Left lung (tissue), 10 donors: Measurements from ENCODE around the gene RABEP1. TPM values are rescaled to one million over a fixed set of nuclear protein-coding genes. Genes with fewer than 3 reads are reported as not detected.

Source experiments
- ATAC-seq: fragments of 200-7000 bp; cut with Tn5 transposase; one replicate; pipeline ENCODE4 v1.9.1; 2020; ENCODE audit warnings: moderate library complexity
- DNase-seq, 4 donors: peaks; one replicate each; pipeline ENCODE4 v3.0.0-alpha.2; 2013 to 2020
- H3K27ac ChIP-seq, 2 donors: fragments of 200-600 bp; sonication (generic) in 1 of 2; one replicate each; pipeline versions ENCODE4 v1.5.0 to v1.8.0; 2020 to 2021
- H3K27me3 ChIP-seq, 2 donors: fragments of 200-600 bp; sonication (generic) in 1 of 2; one replicate each; pipeline versions ENCODE4 v1.5.0 to v1.8.0; 2020 to 2021
- H3K36me3 ChIP-seq, 2 donors: fragments of 200-600 bp; sonication (generic) in 1 of 2; one replicate each; pipeline versions ENCODE4 v1.5.0 to v1.8.0; 2020 to 2021
- H3K4me1 ChIP-seq, 2 donors: fragments of 200-600 bp; one replicate each; pipeline ENCODE4 v1.8.0; 2021
- H3K4me3 ChIP-seq, 2 donors: fragments of 200-600 bp; sonication (generic) in 1 of 2; one replicate each; pipeline versions ENCODE4 v1.5.0 to v1.8.0; 2020 to 2021; ENCODE audit warnings: mild to moderate bottlenecking in 1 of 2
- H3K9me3 ChIP-seq, 2 donors: fragments of 200-600 bp; sonication (generic) in 1 of 2; one replicate each; pipeline versions ENCODE4 v1.5.0 to v1.8.0; 2020 to 2021
- CTCF ChIP-seq, 2 donors: fragments of 200-600 bp; sonication (generic) in 1 of 2; IDR thresholded peaks; one replicate each; pipeline versions ENCODE4 v1.5.0 to v1.8.0; 2021; ENCODE audit warnings: antibody characterized with exemption in 2 of 2
- intact Hi-C, 2 donors: fragments of 100-400 bp; cut with DNase I; formaldehyde crosslinking; loops; one replicate each; pipeline versions ENCODE4 v1.11.2 to v1.14.2; 2022
- polyA plus RNA-seq, 6 donors: library from polyadenylated mRNA; unstranded; fragments of 120-200 nt; gene quantifications; one replicate each; pipeline ENCODE4 v1.2.1, GENCODE V29; 2013; ENCODE audit not compliant: insufficient read length in 6 of 6
- total RNA-seq, 2 donors: library from RNA; stranded (reverse); fragmentation: NEBNext Ultra II Directional; extraction: Animal tissue kit (Norgen Biotek cat#: 25700); gene quantifications; one replicate each; pipeline ENCODE4 v1.2.1, GENCODE V29; 2021
- donor health status: DM: no; HTN: yes; CAD: no.
- donor health status: DM: no; HTN: no; CAD: no.

RABEP1 gene
- total and polyA plus RNA-seq, 8 donors: 37.0 to 60.1 (median 55.6) TPM

GRCh38 chr17:5286846-5287245 lies 4.8 kb downstream of the RABEP1 start:
- ATAC-seq (no peak), DNase-seq (no peak)
- no peak overlapping the region for H3K27ac ChIP-seq
- no peaks in the 10 kb centered on the region for H3K27me3 ChIP-seq
- H3K4me3 ChIP-seq: no peak overlapping the region
- intact Hi-C loops: no loop called here
- TF ChIP-seq CTCF (IDR thresholded peaks at IDR 0.05): no peak
- peaks cover 7 to 47% of the 10 kb centered on the region in 2 donors for H3K4me1 ChIP-seq
- no peaks in the 10 kb centered on the region for H3K9me3 ChIP-seq
- H3K36me3 ChIP-seq: no peaks in the 10 kb centered on the region

- Histone ChIP-seq H3K27me3 (no peaks in the 10 kb centered on the region), H3K9me3 (no peaks in the 10 kb centered on the region), H3K27ac (no peak overlapping the region), H3K4me1 (peaks cover 0 to 20% of the 10 kb centered on the region in 2 donors), H3K36me3 (no peaks in the 10 kb centered on the region), H3K4me3 (no peak overlapping the region)
- no peak for TF ChIP-seq CTCF (IDR thresholded peaks at IDR 0.05)
- peak in 2 of 4 donors; percentile 39 to 52 for DNase-seq
- intact Hi-C loops: no loop called here
- ATAC-seq: no peak
Observed at GRCh38 chr17:5291683-5292350, 9.7 kb downstream of the RABEP1 start.

- H3K36me3 ChIP-seq: no peaks in the 10 kb centered on the region
- TF ChIP-seq CTCF (IDR thresholded peaks at IDR 0.05): no peak
- DNase-seq: no peak
- intact Hi-C loops: no loop called here
- no peak overlapping the region for H3K4me3 ChIP-seq
- no peak overlapping the region for H3K27ac ChIP-seq
- ATAC-seq: no peak
- H3K4me1 ChIP-seq: peaks cover 0 to 3% of the 10 kb centered on the region in 2 donors
- no peaks in the 10 kb centered on the region for H3K9me3 ChIP-seq
- no peaks in the 10 kb centered on the region for H3K27me3 ChIP-seq
Observed at GRCh38 chr17:5297245-5297644, 15.2 kb downstream of the RABEP1 start.

GRCh38 chr17:5299383-5299782 lies 17.3 kb downstream of the RABEP1 start:
- DNase-seq (no peak), ATAC-seq (no peak)
- no peak for TF ChIP-seq CTCF (IDR thresholded peaks at IDR 0.05)
- H3K27ac ChIP-seq: no peak overlapping the region
- H3K9me3 ChIP-seq: no peaks in the 10 kb centered on the region
- no peaks in the 10 kb centered on the region for H3K36me3 ChIP-seq
- H3K4me3 ChIP-seq: no peak overlapping the region
- intact Hi-C loops: no loop called here
- H3K27me3 ChIP-seq: no peaks in the 10 kb centered on the region
- H3K4me1 ChIP-seq: peaks cover 0 to 3% of the 10 kb centered on the region in 2 donors

- intact Hi-C loops: no loop called here
- TF ChIP-seq CTCF (IDR thresholded peaks at IDR 0.05): no peak
- ATAC-seq (no peak), DNase-seq (no peak)
- H3K27me3 ChIP-seq: no peaks in the 10 kb centered on the region
- H3K9me3 ChIP-seq: no peaks in the 10 kb centered on the region
- H3K4me1 ChIP-seq: peaks cover 0 to 26% of the 10 kb centered on the region in 2 donors
- H3K27ac ChIP-seq: no peak overlapping the region
- no peak overlapping the region for H3K4me3 ChIP-seq
- H3K36me3 ChIP-seq: peaks cover 0 to 5% of the 10 kb centered on the region in 2 donors
Observed at GRCh38 chr17:5304636-5305035, 22.6 kb downstream of the RABEP1 start.
